K562 (cell line): ENCODE data around the gene MAD1L1. TPM values are rescaled to one million over a fixed set of nuclear protein-coding genes. Genes with fewer than 3 reads are reported as not detected.
A peak's percentile ranks its signal among the peaks of the same experiment; 100 is the strongest.

Source experiments
- ARID2 ChIP-seq: fragments of 450-650 bp; IDR thresholded peaks from 2 replicates; pipeline ENCODE4 v1.6.1; 2017; ENCODE audit warnings: antibody characterized with exemption, mild to moderate bottlenecking
- CBFA2T3 ChIP-seq: fragments of 450-650 bp; IDR thresholded peaks from 2 replicates; pipeline ENCODE4 v1.6.1; 2017
- CTBP1 ChIP-seq: fragments of 450-650 bp; IDR thresholded peaks from 2 replicates; pipeline ENCODE4 v1.6.1; 2016; ENCODE audit warnings: borderline replicate concordance
- ETS1 ChIP-seq: conservative IDR thresholded peaks from 2 replicates; pipeline ENCODE4 v1.6.1; 2011; ENCODE audit warnings: low read depth, mild to moderate bottlenecking, low read length; ENCODE audit not compliant: control insufficient read depth
- HNRNPL ChIP-seq: fragments of 200-400 bp; formaldehyde crosslinking; IDR thresholded peaks from 2 replicates; pipeline ENCODE4 v1.6.1; 2017; ENCODE audit warnings: low read depth, mild to moderate bottlenecking, low read length
- KAT2B ChIP-seq: IDR thresholded peaks from one replicate; pipeline ENCODE4 v1.6.1; 2012; ENCODE audit warnings: low read depth, mild to moderate bottlenecking, control low read depth, inconsistent platforms, low read length, moderate library complexity
- KLF1 ChIP-seq: fragments of 450-650 bp; IDR thresholded peaks from 2 replicates; pipeline ENCODE4 v1.6.1; 2016; ENCODE audit warnings: missing genetic modification characterization, missing compliant biosample characterization
- KLF16 ChIP-seq: IDR thresholded peaks from 2 replicates; pipeline ENCODE4 v1.6.1; 2016; ENCODE audit warnings: antibody characterized with exemption
- RNF2 ChIP-seq: sonication (generic); IDR thresholded peaks from 2 replicates; pipeline ENCODE4 v1.6.1; 2016
- TAF1 ChIP-seq: IDR thresholded peaks from 2 replicates; pipeline ENCODE4 v1.6.1; 2011; ENCODE audit warnings: mild to moderate bottlenecking, low read length, moderate library complexity; ENCODE audit not compliant: insufficient read depth, control insufficient read depth, severe bottlenecking; ENCODE audit errors: extremely low read depth
- TRIM24 ChIP-seq, 2 experiments: fragments of 450-650 bp; IDR thresholded peaks; 2 replicates each; pipeline ENCODE4 v1.6.1; 2016
- ZBED1 ChIP-seq: IDR thresholded peaks from 2 replicates; pipeline ENCODE4 v1.6.1; 2014
- ZNF41 ChIP-seq: fragments of 250-450 bp; sonication (Bioruptor Pico); conservative IDR thresholded peaks from 2 replicates; pipeline ENCODE4 v1.4.0; 2020; ENCODE audit warnings: mild to moderate bottlenecking
- ZNF445 ChIP-seq: fragments of 250-450 bp; sonication (Bioruptor Pico); IDR thresholded peaks from 2 replicates; pipeline ENCODE4 v1.4.0; 2020; ENCODE audit warnings: low read depth, mild to moderate bottlenecking, moderate library complexity
- ZNF76 ChIP-seq: fragments of 250-450 bp; sonication (Bioruptor Pico); IDR thresholded peaks from 2 replicates; pipeline ENCODE4 v1.4.0; 2020; ENCODE audit warnings: mild to moderate bottlenecking, moderate library complexity, borderline replicate concordance
- polyA plus RNA-seq, 8 experiments: library from polyadenylated mRNA; depleted of rRNA in 4 of 8; stranded (reverse) in 5 of 8; unstranded in 3 of 8; fragments of >200 nt; fragmentation: Nextera tagmentation in 2 of 8; fragmentation: Illumina TruSeq in 1 of 8; extraction: Ambion mirVana in 2 of 8; extraction: Trizol in 1 of 8; gene quantifications; 2 replicates each; pipeline versions ENCODE4 v1.2.1 to v1.2.3, GENCODE V29; 2011 to 2014; ENCODE audit warnings: inconsistent platforms in 1 of 8, missing spikeins in 1 of 8
- total RNA-seq, 7 experiments: library from RNA; depleted of rRNA in 6 of 7; stranded (reverse); fragments of >200 nt in 6 of 7; fragmentation: Illumina TruSeq in 2 of 7; extraction: Trizol in 2 of 7; gene quantifications; 2 replicates each; pipeline versions ENCODE4 v1.2.1 to v1.2.3, GENCODE V29; 2011 to 2021; ENCODE audit warnings: low replicate concordance in 1 of 7
- TF ChIP-seq, protein P1 (sequence below), 2 experiments: fragments of 250-450 bp in 1 of 2; fragments of 450-650 bp in 1 of 2; sonication (Bioruptor Pico) in 1 of 2; IDR thresholded peaks; 2 replicates each; pipeline versions ENCODE4 v1.6.1 to v1.8.0; 2016 to 2021; ENCODE audit warnings: mild to moderate bottlenecking in 2 of 2, moderate library complexity in 2 of 2, missing compliant biosample characterization in 1 of 2, missing genetic modification characterization in 1 of 2
- TF ChIP-seq, protein P2 (sequence below): sonication (generic); formaldehyde crosslinking; IDR thresholded peaks from 2 replicates; pipeline ENCODE4 v1.8.0; 2022; ENCODE audit warnings: missing genetic modification reagents, mild to moderate bottlenecking, borderline replicate concordance
- TF ChIP-seq, protein P3 (sequence below): fragments of 450-650 bp; IDR thresholded peaks from 2 replicates; pipeline ENCODE4 v1.6.1; 2018; ENCODE audit not compliant: partially characterized antibody

MAD1L1 gene
- total and polyA plus RNA-seq, 9 of the 15 experiments (the other 6 are each of a cell fraction or from before 2014, with no cell fraction given) = 1.7 to 89.7 (median 18.0) TPM

GRCh38 chr7:1854866-1855724, 377.6 kb downstream of the MAD1L1 start (continued):
- no peak for TF ChIP-seq KAT2B
- TF ChIP-seq, protein P1, sequence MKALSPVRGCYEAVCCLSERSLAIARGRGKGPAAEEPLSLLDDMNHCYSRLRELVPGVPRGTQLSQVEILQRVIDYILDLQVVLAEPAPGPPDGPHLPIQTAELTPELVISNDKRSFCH (CRISPR knock-in tag; IDR thresholded peaks at IDR 0.05) = no peak
- TF ChIP-seq, protein P1 (tag; IDR thresholded peaks at IDR 0.05) = peak; percentile 46; the same call in 1 of the 2 replicates
- TF ChIP-seq KLF16 = peak; percentile 72
- TF ChIP-seq CTBP1 = peak; percentile 97
- TF ChIP-seq ZBED1 = 0 out of 2 replicates have a peak, but pooled peaks have one; percentile 22
- no peak for TF ChIP-seq ARID2
- TF ChIP-seq, protein P2, sequence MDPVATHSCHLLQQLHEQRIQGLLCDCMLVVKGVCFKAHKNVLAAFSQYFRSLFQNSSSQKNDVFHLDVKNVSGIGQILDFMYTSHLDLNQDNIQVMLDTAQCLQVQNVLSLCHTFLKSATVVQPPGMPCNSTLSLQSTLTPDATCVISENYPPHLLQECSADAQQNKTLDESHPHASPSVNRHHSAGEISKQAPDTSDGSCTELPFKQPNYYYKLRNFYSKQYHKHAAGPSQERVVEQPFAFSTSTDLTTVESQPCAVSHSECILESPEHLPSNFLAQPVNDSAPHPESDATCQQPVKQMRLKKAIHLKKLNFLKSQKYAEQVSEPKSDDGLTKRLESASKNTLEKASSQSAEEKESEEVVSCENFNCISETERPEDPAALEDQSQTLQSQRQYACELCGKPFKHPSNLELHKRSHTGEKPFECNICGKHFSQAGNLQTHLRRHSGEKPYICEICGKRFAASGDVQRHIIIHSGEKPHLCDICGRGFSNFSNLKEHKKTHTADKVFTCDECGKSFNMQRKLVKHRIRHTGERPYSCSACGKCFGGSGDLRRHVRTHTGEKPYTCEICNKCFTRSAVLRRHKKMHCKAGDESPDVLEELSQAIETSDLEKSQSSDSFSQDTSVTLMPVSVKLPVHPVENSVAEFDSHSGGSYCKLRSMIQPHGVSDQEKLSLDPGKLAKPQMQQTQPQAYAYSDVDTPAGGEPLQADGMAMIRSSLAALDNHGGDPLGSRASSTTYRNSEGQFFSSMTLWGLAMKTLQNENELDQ (CRISPR knock-in tag) = 0 out of 2 replicates have a peak, but pooled peaks have one; percentile 42
- 0 out of 2 replicates have a peak, but pooled peaks have one; percentile 28 for TF ChIP-seq HNRNPL
- TF ChIP-seq, protein P3, sequence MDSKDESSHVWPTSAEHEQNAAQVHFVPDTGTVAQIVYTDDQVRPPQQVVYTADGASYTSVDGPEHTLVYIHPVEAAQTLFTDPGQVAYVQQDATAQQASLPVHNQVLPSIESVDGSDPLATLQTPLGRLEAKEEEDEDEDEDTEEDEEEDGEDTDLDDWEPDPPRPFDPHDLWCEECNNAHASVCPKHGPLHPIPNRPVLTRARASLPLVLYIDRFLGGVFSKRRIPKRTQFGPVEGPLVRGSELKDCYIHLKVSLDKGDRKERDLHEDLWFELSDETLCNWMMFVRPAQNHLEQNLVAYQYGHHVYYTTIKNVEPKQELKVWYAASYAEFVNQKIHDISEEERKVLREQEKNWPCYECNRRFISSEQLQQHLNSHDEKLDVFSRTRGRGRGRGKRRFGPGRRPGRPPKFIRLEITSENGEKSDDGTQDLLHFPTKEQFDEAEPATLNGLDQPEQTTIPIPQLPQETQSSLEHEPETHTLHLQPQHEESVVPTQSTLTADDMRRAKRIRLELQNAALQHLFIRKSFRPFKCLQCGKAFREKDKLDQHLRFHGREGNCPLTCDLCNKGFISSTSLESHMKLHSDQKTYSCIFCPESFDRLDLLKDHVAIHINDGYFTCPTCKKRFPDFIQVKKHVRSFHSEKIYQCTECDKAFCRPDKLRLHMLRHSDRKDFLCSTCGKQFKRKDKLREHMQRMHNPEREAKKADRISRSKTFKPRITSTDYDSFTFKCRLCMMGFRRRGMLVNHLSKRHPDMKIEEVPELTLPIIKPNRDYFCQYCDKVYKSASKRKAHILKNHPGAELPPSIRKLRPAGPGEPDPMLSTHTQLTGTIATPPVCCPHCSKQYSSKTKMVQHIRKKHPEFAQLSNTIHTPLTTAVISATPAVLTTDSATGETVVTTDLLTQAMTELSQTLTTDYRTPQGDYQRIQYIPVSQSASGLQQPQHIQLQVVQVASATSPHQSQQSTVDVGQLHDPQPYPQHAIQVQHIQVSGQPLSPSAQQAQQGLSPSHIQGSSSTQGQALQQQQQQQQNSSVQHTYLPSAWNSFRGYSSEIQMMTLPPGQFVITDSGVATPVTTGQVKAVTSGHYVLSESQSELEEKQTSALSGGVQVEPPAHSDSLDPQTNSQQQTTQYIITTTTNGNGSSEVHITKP = peak; percentile 91
- peak; percentile 43 for TF ChIP-seq TAF1
- peak; percentile 69 for TF ChIP-seq CBFA2T3
- peak in 1 of 2 experiments; percentile 16; a peak in 1 of 4 replicates for TF ChIP-seq TRIM24 (IDR thresholded peaks at IDR 0.05)
- TF ChIP-seq ETS1 = peak; percentile 66; the same call in 1 of the 2 replicates
- TF ChIP-seq ZNF76 (CRISPR knock-in tag) = peak; percentile 38; the same call in 1 of the 2 replicates
- peak; percentile 93 for TF ChIP-seq KLF1 (tag)
- no peak for TF ChIP-seq ZNF445 (CRISPR knock-in tag)
- TF ChIP-seq ZNF41 = no peak
- peak; percentile 79; the same call in 1 of the 2 replicates for TF ChIP-seq RNF2
